Skeletal muscle satellite cell (primary cell): ENCODE data around the gene ACSS3. TPM values are rescaled to one million over a fixed set of nuclear protein-coding genes. Genes with fewer than 3 reads are reported as not detected.

Experiments used
- small RNA-seq: library from RNA; depleted of rRNA; stranded (forward); fragments of <200 nt; gene quantifications from one replicate; pipeline ENCODE3, GENCODE V24; 2012

ACSS3 gene

Small RNAs within 50 kb of the gene (small RNA-seq; reads per million reads assigned to genes)
- not detected for gene MIR4699
